PC-9 (cell line): Measurements from ENCODE around the gene MBNL1. TPM values are rescaled to one million over a fixed set of nuclear protein-coding genes. Genes with fewer than 3 reads are reported as not detected.

ENCODE experiments used
- Bru-seq: library from RNA; stranded (reverse); fragments of 400-500 nt; gene quantifications from one replicate; lab custom pipeline; 2021; lab: Mats Ljungman, UMichigan
- BruChase-seq, 2 experiments: library from RNA; stranded (reverse); fragments of 400-500 nt; gene quantifications; one replicate each; lab custom pipeline; 2021; lab: Mats Ljungman, UMichigan
- BruUV-seq: library from RNA; stranded (reverse); fragments of 400-500 nt; replicated peaks from 2 replicates; lab custom pipeline; 2021; lab: Mats Ljungman, UMichigan
- CTCF ChIA-PET: fragments of 300-600 bp; sonication (Branson Sonifier 250); formaldehyde crosslinking; loops from one replicate; lab custom pipeline; 2022; ENCODE audit warnings: antibody characterized with exemption; lab: Charles Lee
- POLR2A ChIA-PET: fragments of 300-600 bp; sonication (Branson Sonifier 250); formaldehyde crosslinking; loops from one replicate; lab custom pipeline; 2022; ENCODE audit warnings: antibody characterized with exemption; ENCODE audit not compliant: unreplicated experiment; lab: Charles Lee
- DNase-seq, 2 experiments: peaks; one replicate each; pipeline versions ENCODE4 v3.0.0 to v3.0.0-alpha.2; 2015 to 2022; ENCODE audit warnings: mixed read lengths in 1 of 2
- H2AFZ ChIP-seq: fragments of 200-600 bp; sonication (generic); 2 replicates; pipeline ENCODE4 v1.8.1; 2017; ENCODE audit warnings: antibody characterized with exemption
- H3F3A ChIP-seq: fragments of 200-600 bp; sonication (generic); 2 replicates; pipeline ENCODE4 v1.8.1; 2017; ENCODE audit warnings: antibody characterized with exemption, mild to moderate bottlenecking, low read depth; ENCODE audit not compliant: insufficient read depth
- H3K27ac ChIP-seq: fragments of 200-600 bp; sonication (generic); 2 replicates; pipeline ENCODE4 v1.6.1; 2016; ENCODE audit warnings: mixed run types
- H3K27me3 ChIP-seq: fragments of 200-600 bp; sonication (generic); 2 replicates; pipeline ENCODE4 v1.6.1; 2016; ENCODE audit warnings: low read depth, mixed run types; ENCODE audit not compliant: insufficient read depth
- H3K36me3 ChIP-seq: fragments of 200-600 bp; sonication (generic); 2 replicates; pipeline ENCODE4 v1.6.1; 2016; ENCODE audit warnings: low read depth, mixed run types
- H3K4me1 ChIP-seq: fragments of 200-600 bp; sonication (generic); replicated peaks from 2 replicates; pipeline ENCODE4 v1.6.1; 2016; ENCODE audit warnings: mixed run types; ENCODE audit not compliant: insufficient read depth
- H3K4me2 ChIP-seq: fragments of 200-600 bp; sonication (generic); 2 replicates; pipeline ENCODE4 v1.6.1; 2017; ENCODE audit warnings: mixed run types
- H3K4me3 ChIP-seq: fragments of 200-600 bp; sonication (generic); 2 replicates; pipeline ENCODE4 v1.6.1; 2016; ENCODE audit warnings: mixed run types
- H3K79me2 ChIP-seq: fragments of 200-600 bp; sonication (generic); 2 replicates; pipeline ENCODE4 v1.6.1; 2017; ENCODE audit warnings: low read depth, mixed run types
- H3K9me2 ChIP-seq: fragments of 200-600 bp; sonication (generic); 2 replicates; pipeline ENCODE4 v1.8.1; 2017; ENCODE audit warnings: mild to moderate bottlenecking; ENCODE audit not compliant: insufficient read depth
- H3K9me3 ChIP-seq: fragments of 200-600 bp; sonication (generic); 2 replicates; pipeline ENCODE4 v1.8.1; 2016; ENCODE audit warnings: low read depth; ENCODE audit not compliant: insufficient read depth
- H4K20me1 ChIP-seq: fragments of 200-600 bp; sonication (generic); 2 replicates; pipeline ENCODE4 v1.8.1; 2017; ENCODE audit not compliant: insufficient read depth
- CTCF ChIP-seq: fragments of 200-600 bp; sonication (generic); conservative IDR thresholded peaks from 2 replicates; pipeline ENCODE4 v1.6.1; 2017; ENCODE audit warnings: mixed run types, antibody characterized with exemption, mild to moderate bottlenecking, moderate library complexity
- EZH2 ChIP-seq: fragments of 200-600 bp; sonication (generic); IDR thresholded peaks from 2 replicates; pipeline ENCODE4 v1.8.0; 2017; ENCODE audit warnings: antibody characterized with exemption, low read depth
- intact Hi-C: fragments of 100-400 bp; cut with micrococcal nuclease; formaldehyde crosslinking; loops from one replicate; pipeline ENCODE4 v1.10.0; 2022; ENCODE audit not compliant: unreplicated experiment
- long read RNA-seq: library from polyadenylated mRNA; stranded (forward); transcript quantifications from one replicate; pipeline ENCODE4 v2.0.0, GENCODE V29; 2022
- total RNA-seq: library from RNA; stranded (reverse); gene quantifications from 2 replicates; pipeline ENCODE4 v1.2.3, GENCODE V29; 2021

The MBNL1 gene
- total RNA-seq (122 and 176 TPM in 2 replicates), Bru-seq, nascent RNA (percentile 98 among the genes with signal in this experiment), BruChase-seq, experiment 1, labeled RNA remaining after a 2-hour chase (percentile 98 among the genes with signal in this experiment), BruChase-seq, experiment 2, labeled RNA remaining after a 6-hour chase (percentile 95 among the genes with signal in this experiment)
- long read RNA-seq, full-length matches to known transcripts = 20 of 67 reads
- long read RNA-seq, partial matches to known transcripts = 22 of 67 reads
- long read RNA-seq, other reads (novel, unspliced or antisense) = 25 of 67 reads

GRCh38 chr3:152268555-152269055, at the start of gene MBNL1:
Gene MBNL1, plus strand, starts transcription at chr3:152268929. Its CDS starts 31,265 bp downstream, at chr3:152300194.
- Histone ChIP-seq H3K4me1 (peaks cover 53% of the 10 kb centered on the region), H3K9me3 (no peaks in the 10 kb centered on the region), H3K9me2 (no peaks in the 10 kb centered on the region), H3K27ac (peak within 1 kb of the TSS; percentile 88), H3K4me3 (peak within 1 kb of the TSS; percentile 85), H3K4me2 (peak within 1 kb of the TSS; percentile 90), H3K27me3 (no peaks in the 10 kb centered on the region), H4K20me1 (no peaks in the 10 kb centered on the region), H2AFZ (peak within 1 kb of the TSS; percentile 88), H3K79me2 (peaks cover 44% of the 10 kb centered on the region), H3F3A (peaks cover 15% of the 10 kb centered on the region), H3K36me3 (no peaks in the 10 kb centered on the region)
- ChIA-PET POLR2A (interaction anchor here (0.6 to 1.1 kb wide), 13 partner anchors 14 to 594 kb away, joined by 3 to 12 read pairs (median 4); no protein-coding TSS in a partner anchor), CTCF (interaction anchor here (0.5 to 0.6 kb wide), 3 partner anchors 64 to 193 kb away, joined by 3 to 15 read pairs (median 3); no protein-coding TSS in a partner anchor)
- peak; percentile 40 to 77 for DNase-seq
- intact Hi-C loops = loop anchor here (1.0 to 10.0 kb wide), 7 partner anchors 91 to 964 kb away; no protein-coding TSS in a partner anchor
- no peak for TF ChIP-seq CTCF
- no peak for TF ChIP-seq EZH2
- no TSS peak for BruUV-seq

- ChIA-PET POLR2A (no interaction called here), CTCF (interaction anchor here (0.5 kb wide), 1 partner anchor 12 kb away, joined by 3 read pairs; no protein-coding TSS in a partner anchor)
- H4K20me1 ChIP-seq = no peaks in the 10 kb centered on the region
- intact Hi-C loops = no loop called here
- H2AFZ ChIP-seq = peak overlapping the region; percentile 33
- no peaks in the 10 kb centered on the region for H3K79me2 ChIP-seq
- no peaks in the 10 kb centered on the region for H3K27me3 ChIP-seq
- no peaks in the 10 kb centered on the region for H3K9me3 ChIP-seq
- no peak for DNase-seq
- H3K27ac ChIP-seq = no peak overlapping the region
- H3K4me3 ChIP-seq = no peak overlapping the region
- no peaks in the 10 kb centered on the region for H3K9me2 ChIP-seq
- H3K4me1 ChIP-seq = no peaks in the 10 kb centered on the region; the same call in 1 of the 2 replicates
- BruUV-seq = no TSS peak
- H3K4me2 ChIP-seq = no peak overlapping the region
- H3F3A ChIP-seq = no peaks in the 10 kb centered on the region
- TF ChIP-seq EZH2 (no peak), CTCF (no peak)
- no peaks in the 10 kb centered on the region for H3K36me3 ChIP-seq
Observed at GRCh38 chr3:152219216-152219615, 49.5 kb upstream of the MBNL1 start.

GRCh38 chr3:152219769-152220255, 48.9 kb upstream of the MBNL1 start:
- no peaks in the 10 kb centered on the region for H4K20me1 ChIP-seq
- no peak overlapping the region for H3K4me3 ChIP-seq
- H3K4me2 ChIP-seq = no peak overlapping the region
- H3K9me2 ChIP-seq = no peaks in the 10 kb centered on the region
- DNase-seq = no peak
- H3K79me2 ChIP-seq = no peaks in the 10 kb centered on the region
- H3K27me3 ChIP-seq = no peaks in the 10 kb centered on the region
- POLR2A ChIA-PET = no interaction called here
- H3F3A ChIP-seq = no peaks in the 10 kb centered on the region
- no TSS peak for BruUV-seq
- no peaks in the 10 kb centered on the region; the same call in 1 of the 2 replicates for H3K4me1 ChIP-seq
- no peak overlapping the region for H3K27ac ChIP-seq
- intact Hi-C loops = no loop called here
- CTCF ChIA-PET = no interaction called here
- no peak for TF ChIP-seq EZH2
- TF ChIP-seq CTCF = no peak
- H2AFZ ChIP-seq = peak overlapping the region; percentile 33; the same call in 1 of the 2 replicates
- H3K9me3 ChIP-seq = no peaks in the 10 kb centered on the region
- H3K36me3 ChIP-seq = no peaks in the 10 kb centered on the region
